ENCODE results near the gene PRRX1. TPM values are rescaled to one million over a fixed set of nuclear protein-coding genes. Genes with fewer than 3 reads are reported as not detected.

The PRRX1 gene
- total RNA-seq, 3 donors from 2014 or later, result 2.1 to 4.4 (median 3.9) TPM

DNA sequence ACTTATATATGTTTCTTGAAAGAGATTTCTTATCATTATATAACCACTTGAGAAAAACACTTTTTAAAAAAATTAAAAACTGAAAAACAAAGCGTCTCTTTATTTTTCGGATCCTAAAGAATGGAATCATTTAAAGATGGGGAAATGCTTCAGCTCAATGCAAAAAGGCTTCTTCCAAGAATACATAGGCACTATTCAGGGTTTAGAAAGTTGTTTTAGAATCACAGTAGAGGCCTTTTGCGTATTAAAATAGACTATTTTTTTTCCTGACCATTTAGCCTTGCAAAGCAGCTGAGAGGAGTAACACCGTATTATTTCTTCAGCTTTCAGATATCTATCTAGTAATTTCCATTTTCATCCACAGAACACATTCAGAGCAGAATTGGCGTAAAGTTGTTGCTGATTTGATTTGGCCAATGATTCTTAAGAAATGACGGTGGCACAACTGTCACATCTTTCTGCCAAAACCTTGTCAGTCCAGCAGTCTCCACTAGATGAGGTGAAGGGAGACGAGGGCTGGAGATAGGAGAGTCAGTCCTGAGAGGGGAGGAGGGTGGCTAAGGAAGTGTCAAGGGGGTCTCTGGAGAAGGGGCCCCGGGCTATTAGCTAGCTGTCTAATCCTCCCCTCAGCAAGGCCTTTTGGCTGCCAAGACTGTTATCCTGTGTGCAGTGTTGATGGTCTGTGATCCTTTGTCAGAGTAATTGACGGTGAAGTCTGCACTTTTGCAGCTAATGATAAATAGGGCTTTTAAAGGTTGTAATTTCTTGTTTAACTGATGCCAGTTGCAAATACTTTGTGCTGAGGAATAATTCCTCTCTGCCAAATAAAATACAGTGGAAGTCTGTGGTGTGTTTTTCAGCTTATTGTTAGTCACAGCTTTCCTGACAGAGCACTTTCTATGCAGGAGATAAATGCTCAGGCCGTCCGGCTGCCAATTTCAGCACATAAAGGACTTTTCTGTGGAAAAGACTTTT lies 34.7 kb downstream of the PRRX1 start:
- ATAC-seq, result no peak
- intact Hi-C loops (cut with DNase I, micrococcal nuclease), result no loop called here
- no peak for DNase-seq

GRCh38 chr1:170699696-170700095 lies 35.8 kb downstream of the PRRX1 start:
- Histone ChIP-seq H3K4me1 (ENCODE audit: low read depth) (no peaks in the 10 kb centered on the region), H3K4me3 (no peak overlapping the region), H3K9me3 (no peaks in the 10 kb centered on the region), H3K36me3 (ENCODE audit: low read depth) (no peaks in the 10 kb centered on the region)
- DNase-seq, result no peak
- intact Hi-C loops (cut with DNase I, micrococcal nuclease), result no loop called here
- ATAC-seq, result no peak
- no peak for TF ChIP-seq CTCF (IDR thresholded peaks at IDR 0.05)

More for the DNA sequence above, 34.7 kb downstream of the PRRX1 start:
- no peaks in the 10 kb centered on the region for H3K9me3 ChIP-seq
- no peak overlapping the region for H3K4me3 ChIP-seq
- H3K4me1 ChIP-seq (ENCODE audit: low read depth), result no peaks in the 10 kb centered on the region
- no peaks in the 10 kb centered on the region for H3K36me3 ChIP-seq (ENCODE audit: low read depth)
- TF ChIP-seq CTCF (IDR thresholded peaks at IDR 0.05), result no peak

GRCh38 chr1:170700842-170701615 lies 37.1 kb downstream of the PRRX1 start:
- no peak overlapping the region for H3K4me3 ChIP-seq
- DNase-seq (no peak), ATAC-seq (no peak)
- TF ChIP-seq CTCF (IDR thresholded peaks at IDR 0.05), result no peak
- intact Hi-C loops (cut with DNase I, micrococcal nuclease), result no loop called here
- H3K4me1 ChIP-seq (ENCODE audit: low read depth), result no peaks in the 10 kb centered on the region
- H3K9me3 ChIP-seq, result no peaks in the 10 kb centered on the region
- H3K36me3 ChIP-seq (ENCODE audit: low read depth), result no peaks in the 10 kb centered on the region

- ATAC-seq (no peak), DNase-seq (no peak)
- H3K36me3 ChIP-seq (ENCODE audit: low read depth), result no peaks in the 10 kb centered on the region
- TF ChIP-seq CTCF (IDR thresholded peaks at IDR 0.05), result no peak
- no peak overlapping the region for H3K4me3 ChIP-seq
- no peaks in the 10 kb centered on the region for H3K4me1 ChIP-seq (ENCODE audit: low read depth)
- H3K9me3 ChIP-seq, result no peaks in the 10 kb centered on the region
- intact Hi-C loops (cut with DNase I, micrococcal nuclease), result no loop called here
These were observed 38.0 kb downstream of the PRRX1 start for GRCh38 chr1:170701962-170702361.

- intact Hi-C loops (cut with DNase I, micrococcal nuclease), result no loop called here
- ATAC-seq, result no peak
- TF ChIP-seq CTCF (IDR thresholded peaks at IDR 0.05), result no peak
These were observed 39.7 kb downstream of the PRRX1 start for GRCh38 chr1:170703591-170703990.

More at GRCh38 chr1:170703591-170703990, 39.7 kb downstream of the PRRX1 start:
- H3K9me3 ChIP-seq, result no peaks in the 10 kb centered on the region
- no peaks in the 10 kb centered on the region for H3K36me3 ChIP-seq (ENCODE audit: low read depth)
- no peaks in the 10 kb centered on the region for H3K4me1 ChIP-seq (ENCODE audit: low read depth)
- H3K4me3 ChIP-seq, result no peak overlapping the region
- DNase-seq, result no peak

Data from mucosa of descending colon (tissue), 3 donors.